ENCODE results near the gene BRIX1. TPM values are rescaled to one million over a fixed set of nuclear protein-coding genes. Genes with fewer than 3 reads are reported as not detected.

The BRIX1 gene
- total and polyA plus RNA-seq, 9 of the 15 experiments (the other 6 are each of a cell fraction or from before 2014, with no cell fraction given), result 115 to 193 (median 159) TPM

GRCh38 chr5:34899066-34899465, 16.4 kb upstream of the BRIX1 start (continued):
- TF ChIP-seq, protein P1, sequence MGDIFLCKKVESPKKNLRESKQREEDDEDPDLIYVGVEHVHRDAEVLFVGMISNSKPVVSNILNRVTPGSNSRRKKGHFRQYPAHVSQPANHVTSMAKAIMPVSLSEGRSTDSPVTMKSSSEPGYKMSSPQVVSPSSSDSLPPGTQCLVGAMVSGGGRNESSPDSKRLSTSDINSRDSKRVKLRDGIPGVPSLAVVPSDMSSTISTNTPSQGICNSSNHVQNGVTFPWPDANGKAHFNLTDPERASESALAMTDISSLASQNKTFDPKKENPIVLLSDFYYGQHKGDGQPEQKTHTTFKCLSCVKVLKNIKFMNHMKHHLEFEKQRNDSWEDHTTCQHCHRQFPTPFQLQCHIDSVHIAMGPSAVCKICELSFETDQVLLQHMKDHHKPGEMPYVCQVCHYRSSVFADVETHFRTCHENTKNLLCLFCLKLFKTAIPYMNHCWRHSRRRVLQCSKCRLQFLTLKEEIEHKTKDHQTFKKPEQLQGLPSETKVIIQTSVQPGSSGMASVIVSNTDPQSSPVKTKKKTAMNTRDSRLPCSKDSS (IDR thresholded peaks at IDR 0.05; ENCODE audit: low read depth, partially characterized antibody), result no peak
- TF ChIP-seq, protein P2, sequence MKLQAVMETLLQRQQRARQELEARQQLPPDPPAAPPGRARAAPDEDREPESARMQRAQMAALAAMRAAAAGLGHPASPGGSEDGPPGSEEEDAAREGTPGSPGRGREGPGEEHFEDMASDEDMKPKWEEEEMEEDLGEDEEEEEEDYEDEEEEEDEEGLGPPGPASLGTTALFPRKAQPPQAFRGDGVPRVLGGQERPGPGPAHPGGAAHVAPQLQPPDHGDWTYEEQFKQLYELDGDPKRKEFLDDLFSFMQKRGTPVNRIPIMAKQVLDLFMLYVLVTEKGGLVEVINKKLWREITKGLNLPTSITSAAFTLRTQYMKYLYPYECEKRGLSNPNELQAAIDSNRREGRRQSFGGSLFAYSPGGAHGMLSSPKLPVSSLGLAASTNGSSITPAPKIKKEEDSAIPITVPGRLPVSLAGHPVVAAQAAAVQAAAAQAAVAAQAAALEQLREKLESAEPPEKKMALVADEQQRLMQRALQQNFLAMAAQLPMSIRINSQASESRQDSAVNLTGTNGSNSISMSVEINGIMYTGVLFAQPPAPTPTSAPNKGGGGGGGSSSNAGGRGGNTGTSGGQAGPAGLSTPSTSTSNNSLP (IDR thresholded peaks at IDR 0.05; ENCODE audit: borderline replicate concordance, low read depth, low read length), result no peak
- TF ChIP-seq EHMT2 (IDR thresholded peaks at IDR 0.05) (no peak), ELK3 (CRISPR knock-in tag; IDR thresholded peaks at IDR 0.05) (no peak)

- in situ Hi-C loops (cut with MboI) (loop anchor here (25.0 kb wide), 1 partner anchor 1438 kb away; no protein-coding TSS in a partner anchor), intact Hi-C loops (cut with micrococcal nuclease) (no loop called here)
- BruUV-seq (replicated peaks), result no TSS peak
- Histone ChIP-seq H3K36me3 (ENCODE audit: control insufficient read depth, insufficient read depth, low read length) (peaks cover 18% of the 10 kb centered on the region), H3K27ac (ENCODE audit: extremely low read depth, low read depth, low read length) (no peak overlapping the region), H3K4me2 (ENCODE audit: insufficient read depth, low read length) (no peak overlapping the region), H3K27me3 (ENCODE audit: control insufficient read depth in 2 of 2, insufficient read depth in 2 of 2, low read length in 2 of 2) (no peaks in the 10 kb centered on the region), H2AFZ (ENCODE audit: low read depth, low read length) (no peak overlapping the region), H4K20me1 (replicated peaks; ENCODE audit: control insufficient read depth, insufficient read depth, low read length) (no peaks in the 10 kb centered on the region), H3K4me1 (replicated peaks in 1 of 2; ENCODE audit: control insufficient read depth in 2 of 2, insufficient read depth in 2 of 2, low read length in 2 of 2) (peaks cover 11 to 19% of the 10 kb centered on the region in 2 experiments), H3K9me1 (ENCODE audit: control insufficient read depth, insufficient read depth, low read length) (no peaks in the 10 kb centered on the region), H3K9me3 (replicated peaks; ENCODE audit: control insufficient read depth, insufficient read depth, low read depth, low read length) (no peaks in the 10 kb centered on the region), H3K9ac (ENCODE audit: insufficient read depth in 1 of 2, low read depth in 2 of 2, low read length in 2 of 2) (no peak overlapping the region), H3K4me3 (no peak overlapping the region), H3K79me2 (ENCODE audit: control insufficient read depth, insufficient read depth, low read length) (no peaks in the 10 kb centered on the region)
- FAIRE-seq, result no peak
- no peak for DNase-seq (ENCODE audit: extremely low read depth in 1 of 4, low spot score in 3 of 4)
- CTCF ChIA-PET (ENCODE audit: low intra/inter-chr PET ratio), result no interaction called here
- POLR2A ChIA-PET, result interaction anchor here (0.8 to 1.0 kb wide), 2 partner anchors 14 to 415 kb away, joined by 4 to 8 read pairs; partner anchors contain the start of genes BRIX1 and RAD1
- WGBS (ENCODE audit: insufficient coverage, low coverage, missing lambda C conversion rate), result 74% methylated on average over 6 of the region's 6 CpGs
- ATAC-seq, result no peak
- TF ChIP-seq HMBOX1 (IDR thresholded peaks at IDR 0.05), result no peak
- TF ChIP-seq ZNF282 (CRISPR knock-in tag; IDR thresholded peaks at IDR 0.05), result no peak
- TF ChIP-seq, protein P3, sequence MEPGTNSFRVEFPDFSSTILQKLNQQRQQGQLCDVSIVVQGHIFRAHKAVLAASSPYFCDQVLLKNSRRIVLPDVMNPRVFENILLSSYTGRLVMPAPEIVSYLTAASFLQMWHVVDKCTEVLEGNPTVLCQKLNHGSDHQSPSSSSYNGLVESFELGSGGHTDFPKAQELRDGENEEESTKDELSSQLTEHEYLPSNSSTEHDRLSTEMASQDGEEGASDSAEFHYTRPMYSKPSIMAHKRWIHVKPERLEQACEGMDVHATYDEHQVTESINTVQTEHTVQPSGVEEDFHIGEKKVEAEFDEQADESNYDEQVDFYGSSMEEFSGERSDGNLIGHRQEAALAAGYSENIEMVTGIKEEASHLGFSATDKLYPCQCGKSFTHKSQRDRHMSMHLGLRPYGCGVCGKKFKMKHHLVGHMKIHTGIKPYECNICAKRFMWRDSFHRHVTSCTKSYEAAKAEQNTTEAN (CRISPR knock-in tag; IDR thresholded peaks at IDR 0.05), result no peak
- TF ChIP-seq CHD1 (IDR thresholded peaks at IDR 0.05; ENCODE audit: low read length), result no peak
- TF ChIP-seq, protein P4, sequence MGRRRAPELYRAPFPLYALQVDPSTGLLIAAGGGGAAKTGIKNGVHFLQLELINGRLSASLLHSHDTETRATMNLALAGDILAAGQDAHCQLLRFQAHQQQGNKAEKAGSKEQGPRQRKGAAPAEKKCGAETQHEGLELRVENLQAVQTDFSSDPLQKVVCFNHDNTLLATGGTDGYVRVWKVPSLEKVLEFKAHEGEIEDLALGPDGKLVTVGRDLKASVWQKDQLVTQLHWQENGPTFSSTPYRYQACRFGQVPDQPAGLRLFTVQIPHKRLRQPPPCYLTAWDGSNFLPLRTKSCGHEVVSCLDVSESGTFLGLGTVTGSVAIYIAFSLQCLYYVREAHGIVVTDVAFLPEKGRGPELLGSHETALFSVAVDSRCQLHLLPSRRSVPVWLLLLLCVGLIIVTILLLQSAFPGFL (CRISPR knock-in tag; IDR thresholded peaks at IDR 0.05), result no peak
- no peak for TF ChIP-seq ATF7 (IDR thresholded peaks at IDR 0.05)
- no peak for TF ChIP-seq ZNF197 (CRISPR knock-in tag; IDR thresholded peaks at IDR 0.05; ENCODE audit: low read depth)
- TF ChIP-seq FOXP1 (CRISPR knock-in tag; IDR thresholded peaks at IDR 0.05), result no peak
These were observed 14.9 kb upstream of the BRIX1 start for GRCh38 chr5:34900652-34901051.

All from K562 (cell line).